ENCODE data around the gene MSMP.
A peak's percentile ranks its signal among the peaks of the same experiment; 100 is the strongest.

The MSMP gene

GRCh38 chr9:35771075-35771433 is 17.0 kb upstream of the MSMP start:
- no peak for DNase-seq

- DNase-seq = no peak
These were observed 15.7 kb upstream of the MSMP start for GRCh38 chr9:35769763-35770162.

GRCh38 chr9:35767458-35767857 is 13.4 kb upstream of the MSMP start:
- DNase-seq = no peak

GRCh38 chr9:35766997-35767396 is 12.9 kb upstream of the MSMP start:
- no peak for DNase-seq

- DNase-seq = no peak
These were observed 9.7 kb upstream of the MSMP start for GRCh38 chr9:35763803-35764202.

DNA sequence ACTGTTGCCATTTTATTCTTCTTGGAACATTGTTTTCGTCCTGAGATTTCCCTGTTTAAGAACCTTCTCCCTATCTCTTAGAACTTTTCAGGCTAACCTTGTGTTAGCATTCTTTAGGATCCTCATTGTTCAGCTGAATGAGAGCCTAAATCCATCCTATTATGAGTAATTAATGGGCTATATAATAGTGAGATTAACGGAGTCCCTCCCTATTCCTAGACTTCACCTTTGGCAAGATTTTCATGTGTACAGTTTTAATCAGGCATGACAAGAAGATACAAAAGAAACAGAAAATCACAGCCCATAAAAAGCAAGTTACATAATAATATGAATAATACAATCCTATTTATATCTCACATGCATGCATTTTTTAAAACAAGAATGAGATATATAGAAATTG is 9.1 kb upstream of the MSMP start:
- DNase-seq = no peak

DNA sequence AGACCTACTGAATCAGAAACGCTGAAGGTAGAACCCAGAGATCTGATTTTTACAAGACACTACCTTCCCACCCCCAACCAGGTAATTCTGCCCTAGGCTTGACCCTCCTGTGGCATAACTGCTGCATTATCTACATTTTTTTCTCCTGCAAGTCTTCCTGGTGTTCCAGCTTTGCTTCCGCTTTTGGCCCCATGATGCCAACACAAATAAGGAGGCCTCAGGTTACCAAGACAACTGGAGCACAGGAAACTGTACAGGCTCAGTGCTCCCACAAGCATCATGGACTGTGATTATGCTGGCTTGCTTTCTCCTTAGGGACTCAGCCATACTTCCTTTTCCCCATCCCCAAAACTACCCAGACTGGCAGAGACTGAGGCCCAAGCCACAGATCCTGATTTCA is 6.6 kb upstream of the MSMP start:
- no peak for DNase-seq

- DNase-seq = no peak
These were observed 5.7 kb upstream of the MSMP start for GRCh38 chr9:35759795-35760194.

GRCh38 chr9:35758475-35759050 is 4.5 kb upstream of the MSMP start:
- no peak for DNase-seq

- DNase-seq = no peak
These were observed 3.8 kb upstream of the MSMP start for GRCh38 chr9:35757892-35758275.

- no peak for DNase-seq
These were observed 3.3 kb upstream of the MSMP start for GRCh38 chr9:35757226-35757891.

- DNase-seq = peak; percentile 79
These were observed 2.5 kb upstream of the MSMP start for GRCh38 chr9:35756275-35757225.

- no peak for DNase-seq
These were observed 995 bp upstream of the MSMP start for GRCh38 chr9:35755071-35755470.

DNA sequence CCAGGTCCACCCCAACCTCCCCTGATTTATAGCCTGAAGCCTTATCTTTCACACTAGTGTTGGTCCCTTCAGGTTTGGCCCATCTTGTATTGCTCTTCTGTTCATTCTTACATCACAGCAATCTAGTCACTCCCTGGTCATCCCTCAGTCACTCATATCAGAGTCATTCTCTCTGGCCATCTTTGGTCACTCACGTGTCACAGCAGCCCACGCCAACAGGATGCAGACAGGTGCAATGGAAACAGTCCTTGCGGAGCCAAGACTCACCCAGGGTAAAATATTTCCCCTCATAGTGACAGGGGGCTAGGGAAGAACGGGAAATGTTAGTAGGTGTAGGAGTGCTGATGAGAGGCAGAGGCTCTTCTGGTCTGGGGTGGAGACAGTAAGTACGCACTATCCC is 610 bp downstream of the MSMP start:
- no peak for DNase-seq

DNA sequence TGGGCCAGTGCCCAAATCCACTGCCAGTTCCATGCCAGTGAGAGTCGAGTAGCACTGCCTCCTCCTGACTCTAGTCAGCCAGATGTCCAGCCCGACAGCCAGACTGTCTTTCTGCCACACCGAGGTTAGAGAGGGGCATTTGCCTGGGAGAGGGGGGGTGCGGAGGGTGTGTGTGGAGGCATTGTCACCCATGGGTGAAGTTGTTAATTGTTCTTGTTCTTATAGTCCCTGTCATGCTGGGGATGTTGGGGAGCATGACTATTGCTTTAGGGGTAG is 3.9 kb downstream of the MSMP start:
- DNase-seq = no peak

GRCh38 chr9:35749515-35750255 is 4.4 kb downstream of the MSMP start:
- DNase-seq = peak; percentile 44

GRCh38 chr9:35748858-35749514 is 5.1 kb downstream of the MSMP start, which contains the start of the genes GBA2 and RGP1:
TSS of gene GBA2 (minus strand) at chr9:35749228. CDS start at chr9:35748704, 524 bp downstream.
TSS of gene RGP1 (plus strand) at chr9:35749287. CDS start at chr9:35749756, 469 bp downstream.
- DNase-seq = peak; percentile 69

- DNase-seq = no peak
These were observed 5.7 kb downstream of the MSMP start for GRCh38 chr9:35748242-35748857.

DNA sequence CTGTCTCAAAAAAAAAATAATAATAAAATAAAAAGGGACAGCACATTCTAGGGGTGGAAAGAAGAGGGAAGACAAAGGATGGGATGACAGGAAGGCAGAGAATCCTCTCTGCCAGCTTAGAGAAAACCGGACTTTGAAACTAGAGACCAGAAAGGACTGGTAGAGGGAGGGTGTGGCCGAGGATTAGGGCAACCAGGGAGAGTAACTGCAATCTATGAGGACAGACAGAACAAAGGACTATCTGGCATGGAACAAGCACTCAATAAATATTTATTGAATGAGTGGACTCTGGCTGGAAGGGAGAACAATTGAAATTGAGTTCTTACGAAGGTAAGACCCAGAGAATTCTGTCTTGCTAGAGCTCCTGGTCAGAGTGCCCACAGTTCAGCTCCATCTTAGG is 7.5 kb downstream of the MSMP start:
- DNase-seq = no peak

DNA sequence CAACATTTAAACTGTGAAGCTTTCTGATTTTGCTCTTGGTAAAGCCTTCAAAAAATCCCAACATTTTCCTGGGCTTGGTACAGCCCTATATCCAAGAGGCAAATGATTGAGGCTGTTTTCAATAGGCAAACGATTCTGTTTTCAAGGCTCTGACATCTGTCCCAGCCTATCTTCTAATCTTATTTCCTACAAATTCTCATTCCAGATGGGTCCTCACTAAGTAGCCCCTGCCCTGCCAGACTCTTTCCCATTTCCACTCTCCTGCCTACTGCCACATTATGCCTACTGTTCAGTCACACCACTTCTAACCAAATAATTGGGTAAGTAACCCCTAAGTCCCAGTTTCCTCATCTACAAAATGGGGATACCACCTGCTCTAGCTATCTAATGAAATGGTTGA is 8.5 kb downstream of the MSMP start:
- no peak for DNase-seq

- no peak for DNase-seq
These were observed 10.1 kb downstream of the MSMP start for GRCh38 chr9:35743880-35744518.

- DNase-seq = no peak
These were observed 10.6 kb downstream of the MSMP start for GRCh38 chr9:35743452-35743851.

Measured in activated CD8-positive, alpha-beta memory T cell treated with anti-CD3 and anti-CD28 coated beads, Interleukin-2, amount 50 U/mL, for 4 hours (primary cell).